Activated naive CD4-positive, alpha-beta T cell (primary cell): Measurements from ENCODE around the gene PTHLH.

Experiments
- DNase-seq, 4 experiments: peaks; one replicate each; lab custom pipeline; 2025; lab: John Stamatoyannopoulos, UW

The PTHLH gene

DNA sequence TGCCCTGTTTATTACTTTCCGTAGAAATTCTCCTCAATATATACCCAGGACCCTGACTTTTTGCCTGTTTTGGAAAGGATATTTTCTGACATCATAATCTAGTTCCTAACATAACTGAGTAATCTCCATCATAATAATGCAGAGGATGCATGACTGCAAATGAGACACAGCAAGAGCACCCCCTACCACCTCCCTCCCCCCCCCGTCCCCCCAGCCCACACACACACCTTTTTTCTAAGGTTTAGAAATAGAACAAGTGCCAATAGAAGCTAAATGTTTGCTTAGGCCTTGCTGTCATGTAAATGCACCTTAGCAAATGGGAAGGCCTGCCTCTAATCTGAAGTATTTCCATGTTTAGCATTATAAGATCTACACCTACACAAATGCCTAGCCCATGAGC is at the start of gene PTHLH:
Gene PTHLH (minus strand): TSS at position 13 of the 400 bp plus-strand sequence. CDS start 3,239 bp downstream, outside the sequence.
- no peak for DNase-seq

DNA sequence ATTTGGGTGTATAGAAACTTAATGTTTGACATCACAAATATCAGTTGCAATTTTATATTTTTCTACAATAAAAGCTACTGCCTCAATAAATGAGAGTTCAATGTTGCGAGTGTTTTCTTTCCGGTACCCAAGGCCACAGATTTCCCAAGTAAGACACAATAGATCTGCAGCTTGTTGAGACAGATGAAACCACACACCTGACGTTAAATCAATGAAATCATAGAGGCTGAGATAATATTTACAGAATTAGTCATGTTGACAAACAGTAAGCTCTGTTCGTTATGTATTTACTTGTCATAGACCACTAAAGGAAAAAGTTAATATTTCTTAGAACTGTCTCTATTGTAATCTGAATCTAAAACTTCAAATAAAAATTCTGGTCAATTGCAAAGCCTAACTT is 49.2 kb upstream of the PTHLH start:
- no peak for DNase-seq

DNA sequence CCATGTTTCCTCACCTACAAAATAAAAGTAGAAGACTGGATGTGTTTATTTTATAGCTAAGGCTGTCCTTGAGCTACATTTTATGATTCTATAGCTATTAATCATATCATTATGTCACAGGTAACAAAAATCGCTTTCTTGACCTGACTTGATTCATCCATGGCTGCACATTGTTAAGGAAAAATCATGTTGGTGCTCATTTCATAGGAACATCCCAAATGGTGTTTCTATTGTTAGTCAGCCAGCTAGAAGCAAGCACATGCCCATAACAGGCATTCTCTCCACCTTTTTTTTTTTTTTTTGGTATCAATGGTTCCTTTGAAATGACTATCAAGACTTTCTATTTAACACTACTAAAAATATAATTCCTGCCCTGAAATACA is 45.3 kb upstream of the PTHLH start:
- no peak for DNase-seq

- DNase-seq, result no peak
Measured at GRCh38 chr12:28017126-28017872, 44.8 kb upstream of the PTHLH start.

GRCh38 chr12:28015165-28015564 is 42.6 kb upstream of the PTHLH start:
- DNase-seq, result no peak

- no peak for DNase-seq
Measured at GRCh38 chr12:28014196-28014595, 41.7 kb upstream of the PTHLH start.

GRCh38 chr12:28012333-28012918 is 39.9 kb upstream of the PTHLH start:
- DNase-seq, result no peak

DNA sequence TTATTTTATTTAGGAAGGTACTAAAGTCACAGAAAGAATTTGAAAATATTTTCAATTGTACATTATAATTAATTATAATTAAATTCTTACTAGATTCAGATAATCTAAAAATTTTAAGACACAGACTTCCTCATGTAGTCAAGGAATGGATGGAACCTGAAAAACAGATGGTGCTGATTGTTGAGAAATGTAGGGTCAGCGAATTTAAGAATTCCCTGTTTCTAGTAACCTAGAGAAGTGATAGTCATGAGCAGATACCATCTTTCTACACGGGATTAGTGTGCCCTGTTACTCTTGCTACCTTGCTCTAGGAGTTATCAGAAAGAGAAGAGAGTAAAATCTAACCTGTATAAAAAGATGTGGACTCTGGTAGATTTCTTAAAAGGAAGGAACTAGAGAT is 37.5 kb upstream of the PTHLH start:
- no peak for DNase-seq

DNA sequence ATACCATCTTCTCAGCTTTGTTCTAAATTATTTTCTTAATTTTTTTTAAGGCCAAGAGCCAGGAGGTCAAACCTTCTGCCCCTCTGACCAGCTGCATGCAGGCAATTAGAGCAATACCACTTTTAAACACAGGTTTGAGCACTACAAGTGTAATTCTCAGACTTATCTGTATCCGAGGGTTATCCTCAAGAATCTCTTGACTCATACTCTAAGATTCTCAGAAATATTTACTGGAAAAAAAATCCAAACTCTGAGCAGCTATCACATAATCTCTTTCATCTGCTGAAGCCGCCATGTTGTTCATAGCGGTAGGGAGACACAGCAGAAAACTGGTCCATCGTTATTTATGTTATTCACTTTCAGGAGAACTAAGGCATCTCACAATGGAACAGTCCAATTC is 27.4 kb upstream of the PTHLH start:
- no peak for DNase-seq

GRCh38 chr12:27999521-27999920 is 27.0 kb upstream of the PTHLH start:
- DNase-seq, result no peak

DNA sequence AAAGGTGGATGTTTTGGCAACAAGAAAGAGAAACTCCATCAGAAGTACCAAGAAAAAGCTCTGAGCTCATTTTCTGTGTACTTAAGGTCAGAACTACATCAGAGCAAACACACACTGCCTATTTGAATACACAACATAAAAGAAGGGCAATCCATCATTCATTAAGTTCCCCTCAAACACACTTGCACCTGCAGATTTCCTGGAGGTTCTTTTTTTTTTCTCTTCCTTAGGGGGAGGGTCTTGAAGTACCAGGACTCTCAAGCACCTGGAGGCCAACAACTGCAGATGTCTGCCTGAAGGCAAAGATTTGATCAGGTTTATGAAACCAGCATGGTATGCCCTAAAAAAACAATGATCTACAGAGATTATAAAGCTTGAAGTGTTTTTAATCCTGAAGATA is 26.1 kb upstream of the PTHLH start:
- DNase-seq, result no peak

- no peak for DNase-seq
Measured at GRCh38 chr12:27998170-27998569, 25.6 kb upstream of the PTHLH start.

DNA sequence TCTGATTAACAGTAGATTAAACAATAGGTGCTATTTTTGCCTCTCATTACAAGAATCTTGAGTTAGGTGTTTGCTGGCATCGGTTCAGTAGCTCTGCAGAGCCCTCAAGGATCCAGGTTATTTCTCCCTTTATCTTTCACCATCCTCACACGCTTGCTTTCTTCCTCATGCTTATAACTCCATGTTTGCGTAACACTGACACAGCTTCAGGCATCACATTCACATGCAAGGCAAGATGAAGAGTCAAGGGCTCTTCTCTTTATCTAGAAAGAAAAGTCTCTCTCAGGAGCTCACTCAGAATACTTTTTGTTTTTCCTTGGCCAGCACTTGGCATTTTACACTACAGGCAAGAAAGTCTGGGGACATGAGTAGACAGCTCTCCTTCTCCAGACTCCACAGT is 24.2 kb upstream of the PTHLH start:
- DNase-seq, result no peak

DNA sequence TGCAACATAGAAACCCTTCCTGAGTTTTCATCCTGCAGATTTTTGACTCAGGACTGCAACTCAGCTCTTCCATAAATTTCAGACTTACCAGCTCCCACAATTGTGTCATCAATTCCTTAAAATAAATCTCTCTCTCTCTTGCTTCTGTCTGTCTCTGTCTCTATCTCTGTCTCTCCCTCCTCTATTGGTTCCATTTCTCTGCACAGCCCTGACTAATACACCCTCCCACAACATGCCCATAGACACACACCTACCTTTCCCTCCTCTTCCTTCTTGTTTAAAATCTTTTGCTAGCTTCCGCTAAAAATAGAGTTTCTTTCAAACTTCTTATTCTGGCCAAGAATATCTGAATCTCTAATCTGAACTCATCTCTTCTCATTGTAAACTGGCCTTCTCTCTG is 22.9 kb upstream of the PTHLH start:
- DNase-seq, result no peak

DNA sequence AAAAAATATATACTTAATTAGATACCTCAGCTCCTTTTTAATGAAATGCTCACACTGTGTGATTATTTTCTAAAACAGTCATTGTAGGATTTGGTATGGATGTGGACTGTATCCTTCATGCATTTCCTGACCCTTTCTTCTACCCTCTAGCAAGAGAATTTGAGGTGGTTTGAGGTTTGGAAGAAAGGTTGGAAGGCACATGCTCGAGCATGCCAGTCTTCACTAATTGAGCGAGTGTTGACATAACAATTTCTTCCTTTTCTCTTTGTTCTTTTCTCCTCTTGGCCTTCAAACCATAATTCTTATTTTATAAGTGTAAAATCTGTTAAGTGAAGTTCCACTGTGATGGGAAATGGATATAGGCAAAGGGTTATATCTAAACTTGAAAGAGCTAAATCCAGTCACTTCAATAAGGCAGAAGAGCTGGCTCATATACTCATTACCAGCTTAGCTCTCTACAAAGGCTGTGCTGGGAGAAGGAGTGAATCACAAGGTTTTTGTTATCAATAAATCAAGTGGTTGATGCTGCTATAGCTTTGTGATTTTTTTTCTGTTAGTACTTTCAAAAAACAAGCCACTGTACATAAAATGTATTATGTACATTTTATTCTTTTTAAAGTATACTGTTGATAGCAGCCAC is 16.2 kb upstream of the PTHLH start:
- no peak for DNase-seq

GRCh38 chr12:27987331-27987730 is 14.8 kb upstream of the PTHLH start:
- no peak for DNase-seq

GRCh38 chr12:27984275-27984674 is 11.7 kb upstream of the PTHLH start:
- DNase-seq, result no peak

DNA sequence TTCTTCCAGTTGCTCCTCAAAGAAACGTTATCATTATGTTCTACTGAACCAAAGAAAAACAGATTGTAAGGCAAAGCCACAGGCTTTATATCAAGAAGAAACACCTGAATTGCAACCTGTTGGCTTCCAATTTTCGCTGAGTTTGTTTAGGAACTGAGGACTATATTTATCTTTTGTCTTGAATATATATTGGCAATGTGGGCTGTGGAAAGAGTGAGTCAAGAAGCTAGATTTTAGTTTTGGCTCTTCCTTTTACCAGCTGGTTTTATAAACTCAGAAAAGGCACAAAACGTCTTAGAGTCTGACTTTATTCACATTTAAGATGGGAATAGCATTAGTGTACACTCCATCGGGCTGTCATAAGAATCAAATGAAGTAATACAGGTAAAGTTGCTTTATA is 10.4 kb upstream of the PTHLH start:
- DNase-seq, result no peak

GRCh38 chr12:27982385-27982784 is 9.9 kb upstream of the PTHLH start:
- no peak for DNase-seq

DNA sequence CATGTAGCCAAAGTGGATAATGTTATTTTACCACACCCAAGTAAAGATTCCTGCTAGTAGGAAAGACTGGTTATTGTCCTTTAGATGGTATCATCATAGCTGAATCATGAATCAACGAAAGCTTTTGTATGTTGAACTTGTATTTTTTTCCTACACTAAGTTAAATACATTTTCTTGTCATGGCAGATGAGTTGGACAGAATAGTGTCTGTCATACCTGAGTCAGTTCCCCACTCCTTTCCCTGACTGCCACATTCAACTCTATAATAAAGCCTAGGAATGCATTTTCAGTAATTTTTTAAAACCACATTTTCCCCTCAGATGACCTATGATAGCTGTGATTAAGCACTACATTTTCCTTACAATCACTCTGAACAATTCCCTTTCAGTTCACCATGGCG is 9.3 kb upstream of the PTHLH start:
- no peak for DNase-seq

GRCh38 chr12:27979145-27979544 is 6.6 kb upstream of the PTHLH start:
- DNase-seq, result no peak

- DNase-seq, result no peak
Measured at GRCh38 chr12:27975222-27976136, 2.9 kb upstream of the PTHLH start.
